Amygdala (tissue), 56 donors: ENCODE data around the gene COX10.
A peak's percentile ranks its signal among the peaks of the same experiment; 100 is the strongest.
"Not testable (repeated sequence)": the region's sequence is repeated elsewhere in the genome, so short reads cannot be mapped to it uniquely, and the experiment has no call there.

Experiments used
- DNase-seq, 56 donors: peaks; one replicate each; lab custom pipeline; 2025; lab: John Stamatoyannopoulos, UW

Gene COX10

GRCh38 chr17:14201021-14201987, 132.0 kb downstream of the COX10 start:
- no peak for DNase-seq

- no peak for DNase-seq
Measured at GRCh38 chr17:14201988-14202380, 132.7 kb downstream of the COX10 start.

- DNase-seq = no peak
Measured at GRCh38 chr17:14202388-14203166, 133.3 kb downstream of the COX10 start.

GRCh38 chr17:14203388-14203787, 134.1 kb downstream of the COX10 start:
- DNase-seq = no peak

- DNase-seq = no peak
Measured at GRCh38 chr17:14204084-14204483, 134.8 kb downstream of the COX10 start.

GRCh38 chr17:14204546-14204945, 135.2 kb downstream of the COX10 start:
- DNase-seq = no peak

- DNase-seq = no peak
Measured at GRCh38 chr17:14205380-14205779, 136.1 kb downstream of the COX10 start.

GRCh38 chr17:14205992-14206461, 136.7 kb downstream of the COX10 start:
- peak in 1 of 56 donors; percentile 15 for DNase-seq

GRCh38 chr17:14206891-14207290, 137.6 kb downstream of the COX10 start:
- no peak for DNase-seq

GRCh38 chr17:14207791-14208190, 138.5 kb downstream of the COX10 start:
- DNase-seq = no peak

GRCh38 chr17:14209215-14209614, 139.9 kb downstream of the COX10 start:
- no peak for DNase-seq

GRCh38 chr17:14211246-14211645, 141.9 kb downstream of the COX10 start:
- DNase-seq = no peak

GRCh38 chr17:14211801-14212200, 142.5 kb downstream of the COX10 start:
- DNase-seq = peak in 2 of 56 donors; percentile 6 to 24

- DNase-seq = no peak
Measured at GRCh38 chr17:14212401-14212800, 143.1 kb downstream of the COX10 start.

- no peak for DNase-seq
Measured at GRCh38 chr17:14214271-14214670, 145.0 kb downstream of the COX10 start.

GRCh38 chr17:14222611-14223010, 153.3 kb downstream of the COX10 start:
- DNase-seq = no peak

GRCh38 chr17:14225254-14225980, 156.1 kb downstream of the COX10 start:
- peak in 1 of 56 donors; percentile 13 for DNase-seq

- no peak for DNase-seq
Measured at GRCh38 chr17:14227052-14227451, 157.7 kb downstream of the COX10 start.

- no peak for DNase-seq
Measured at GRCh38 chr17:14228903-14229302, 159.6 kb downstream of the COX10 start.

- DNase-seq = not testable (repeated sequence)
Measured at GRCh38 chr17:14231187-14231586, 161.9 kb downstream of the COX10 start.

GRCh38 chr17:14235047-14235446, 165.7 kb downstream of the COX10 start:
- DNase-seq = not testable (repeated sequence)
